Panc1 (cell line): ENCODE results near the gene SCAMP4. TPM values are rescaled to one million over a fixed set of nuclear protein-coding genes. Genes with fewer than 3 reads are reported as not detected.

Experiments
- ATAC-seq: fragments of 200-7000 bp; cut with Tn5 transposase; 2 replicates; pipeline ENCODE4 v1.9.1; 2020; ENCODE audit warnings: mild to moderate bottlenecking, moderate library complexity
- BruUV-seq: library from RNA; stranded (reverse); fragments of 400-500 nt; replicated peaks from 2 replicates; lab custom pipeline; 2021; lab: Mats Ljungman, UMichigan
- CTCF ChIA-PET: fragments of 300-600 bp; sonication (Branson Sonifier 250); formaldehyde crosslinking; loops from one replicate; lab custom pipeline; 2022; ENCODE audit warnings: antibody characterized with exemption; lab: Charles Lee
- POLR2A ChIA-PET: fragments of 300-600 bp; sonication (Branson Sonifier 250); formaldehyde crosslinking; loops from one replicate; lab custom pipeline; 2022; ENCODE audit warnings: antibody characterized with exemption; lab: Charles Lee
- DNase-seq: peaks from one replicate; pipeline ENCODE4 v3.0.0-alpha.2; 2010; ENCODE audit warnings: low read depth, low spot score
- H3K27ac ChIP-seq: 2 replicates; pipeline ENCODE4 v1.5.1; 2011; ENCODE audit warnings: mild to moderate bottlenecking, low read length, inconsistent platforms
- H3K27me3 ChIP-seq: fragments of 200-500 bp; sonication (Bioruptor generic); 2 replicates; pipeline ENCODE4 v1.6.0; 2014; ENCODE audit warnings: low read length, inconsistent platforms; ENCODE audit not compliant: control insufficient read depth, insufficient read depth
- H3K36me3 ChIP-seq: fragments of 200-500 bp; sonication (Bioruptor generic); 2 replicates; pipeline ENCODE4 v1.5.1; 2014; ENCODE audit warnings: inconsistent platforms, mild to moderate bottlenecking, low read length, moderate library complexity; ENCODE audit not compliant: control insufficient read depth, insufficient read depth
- H3K4me1 ChIP-seq: 2 replicates; pipeline ENCODE4 v1.5.1; 2011; ENCODE audit warnings: inconsistent platforms, mild to moderate bottlenecking, low read length, moderate library complexity; ENCODE audit not compliant: control insufficient read depth, insufficient read depth
- H3K4me3 ChIP-seq, 2 experiments: 2 replicates each; pipeline ENCODE4 v1.5.1; 2011 to 2012; ENCODE audit warnings: low read depth in 2 of 2, low read length in 2 of 2, mild to moderate bottlenecking in 2 of 2, inconsistent platforms in 1 of 2, moderate library complexity in 1 of 2
- H3K9me3 ChIP-seq: fragments of 200-500 bp; sonication (Bioruptor generic); 2 replicates; pipeline ENCODE4 v1.5.1; 2014; ENCODE audit warnings: low read depth, mild to moderate bottlenecking, inconsistent platforms, low read length, moderate library complexity; ENCODE audit not compliant: control insufficient read depth, insufficient read depth
- CTCF ChIP-seq: fragments of 450-650 bp; IDR thresholded peaks from 2 replicates; pipeline ENCODE4 v1.5.1; 2017; ENCODE audit warnings: mild to moderate bottlenecking
- POLR2AphosphoS5 ChIP-seq: IDR thresholded peaks from 2 replicates; pipeline ENCODE4 v1.6.1; 2012; ENCODE audit warnings: mild to moderate bottlenecking, low read depth, low read length, moderate library complexity
- REST ChIP-seq, 2 experiments: IDR thresholded peaks; 2 replicates each; pipeline ENCODE4 v1.6.1; 2011 to 2012; ENCODE audit warnings: low read depth in 2 of 2, control low read depth in 1 of 2, low read length in 1 of 2, mild to moderate bottlenecking in 1 of 2, moderate library complexity in 1 of 2; ENCODE audit not compliant: insufficient read depth in 1 of 2
- SIN3A ChIP-seq: IDR thresholded peaks from 2 replicates; pipeline ENCODE4 v1.6.1; 2012; ENCODE audit warnings: low read depth, mild to moderate bottlenecking, low read length, moderate library complexity, borderline replicate concordance; ENCODE audit not compliant: insufficient read depth
- TCF7L2 ChIP-seq: IDR thresholded peaks from 2 replicates; pipeline ENCODE4 v1.6.1; 2011; ENCODE audit warnings: mild to moderate bottlenecking, low read depth, low read length, inconsistent platforms
- in situ Hi-C: cut with HindIII; loops from 2 replicates; pipeline ENCODE4 v1.10.0; 2016; ENCODE audit warnings: low sequenced_read_pairs, low pct_unique_long_range_greater_than_20kb
- intact Hi-C: fragments of 100-400 bp; cut with micrococcal nuclease; formaldehyde crosslinking; loops from one replicate; pipeline ENCODE4 v1.10.0; 2022; ENCODE audit not compliant: unreplicated experiment
- total RNA-seq: library from RNA; stranded (reverse); gene quantifications from one replicate; pipeline ENCODE4 v1.2.1, GENCODE V29; 2021; ENCODE audit not compliant: unreplicated experiment

Gene SCAMP4
- total RNA-seq, 1 experiment from 2014 or later = 98.4 TPM

GRCh38 chr19:1959928-1960589 is 54.9 kb downstream of the SCAMP4 start:
- H3K36me3 ChIP-seq = no peaks in the 10 kb centered on the region
- intact Hi-C loops = no loop called here
- no peak overlapping the region for H3K4me3 ChIP-seq
- in situ Hi-C loops = no loop called here
- ChIA-PET POLR2A (interaction anchor here (0.5 kb wide), 1 partner anchor 199 kb away, joined by 3 read pairs; no protein-coding TSS in a partner anchor), CTCF (no interaction called here)
- ATAC-seq (no peak), DNase-seq (no peak)
- no TSS peak for BruUV-seq
- TF ChIP-seq REST (IDR thresholded peaks at IDR 0.05; ENCODE audit: insufficient read depth in 1 of 2, low read depth in 2 of 2, low read length in 1 of 2) (no peak), SIN3A (no peak), POLR2AphosphoS5 (no peak), CTCF (no peak), TCF7L2 (no peak)
- H3K27ac ChIP-seq = no peak overlapping the region
- no peaks in the 10 kb centered on the region for H3K27me3 ChIP-seq
- H3K9me3 ChIP-seq = no peaks in the 10 kb centered on the region
- no peaks in the 10 kb centered on the region for H3K4me1 ChIP-seq

DNA sequence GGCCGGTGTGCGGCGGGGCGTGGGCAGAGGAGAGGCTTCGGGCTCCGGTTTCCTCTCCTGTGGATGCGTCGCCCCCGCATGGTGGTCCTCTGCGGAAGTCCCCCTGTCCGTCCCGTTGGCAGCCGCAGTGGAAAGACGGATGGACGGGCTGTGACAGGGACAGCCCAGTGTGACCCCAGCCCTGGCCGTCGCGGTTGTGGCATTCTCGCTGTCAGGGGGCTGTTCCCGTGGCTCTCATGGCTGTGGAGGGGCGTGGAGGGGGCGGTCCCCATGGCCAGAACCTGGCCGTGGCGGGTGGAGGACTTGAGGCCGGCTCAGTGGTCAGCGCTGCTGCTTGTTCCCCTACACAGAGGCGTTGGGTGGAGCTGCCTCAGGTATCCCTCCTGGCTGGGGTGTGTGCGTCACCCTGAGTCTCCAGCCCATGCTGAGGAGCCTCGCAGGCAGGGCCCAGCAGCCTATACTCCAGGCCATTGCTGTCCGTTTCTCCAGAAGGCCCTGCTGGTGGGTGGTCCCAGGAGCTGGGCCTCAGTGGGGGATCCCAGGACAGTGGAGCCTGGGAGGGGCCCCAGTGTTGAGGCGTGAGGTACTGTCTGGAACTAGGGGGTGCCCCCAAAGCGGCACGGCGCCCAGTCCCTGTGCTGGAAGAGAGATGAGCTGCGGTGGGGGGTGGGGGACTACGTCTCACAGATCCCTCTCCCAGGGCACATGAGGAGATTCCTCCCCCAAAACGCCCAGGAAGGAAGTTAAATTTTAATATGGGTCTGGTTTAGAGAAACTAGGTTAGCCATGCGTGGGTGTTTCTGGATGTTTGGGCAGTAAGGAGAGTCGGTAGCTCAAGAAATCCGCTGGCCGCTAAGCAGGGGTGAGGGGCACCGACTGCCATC is 56.0 kb downstream of the SCAMP4 start:
- no peak for TF ChIP-seq TCF7L2
- no peak for TF ChIP-seq CTCF
- TF ChIP-seq POLR2AphosphoS5 = no peak
- TF ChIP-seq REST (IDR thresholded peaks at IDR 0.05; ENCODE audit: insufficient read depth in 1 of 2, low read depth in 2 of 2, low read length in 1 of 2) = no peak
- TF ChIP-seq SIN3A = no peak
- Histone ChIP-seq H3K36me3 (no peaks in the 10 kb centered on the region), H3K4me1 (no peaks in the 10 kb centered on the region), H3K9me3 (no peaks in the 10 kb centered on the region), H3K4me3 (no peak overlapping the region), H3K27me3 (no peaks in the 10 kb centered on the region), H3K27ac (no peak overlapping the region)
- CTCF ChIA-PET = no interaction called here
- DNase-seq = no peak
- in situ Hi-C loops (no loop called here), intact Hi-C loops (no loop called here)
- no TSS peak for BruUV-seq
- ATAC-seq = 0 out of 2 replicates have a peak, but pooled peaks have one; percentile 17
- POLR2A ChIA-PET = no interaction called here
